ENCODE results near the gene C10orf95. TPM values are rescaled to one million over a fixed set of nuclear protein-coding genes. Genes with fewer than 3 reads are reported as not detected.

C10orf95 gene
- total and polyA plus RNA-seq, 2 of the 13 experiments (the other 11 are each of a cell fraction or from before 2014, with no cell fraction given) = 0.05 to 0.07 TPM

- TF ChIP-seq TFE3 (CRISPR knock-in tag; IDR thresholded peaks at IDR 0.05) = 0 out of 2 replicates have a peak, but pooled peaks have one; percentile 57
- peak; percentile 59 for TF ChIP-seq GATAD2A (CRISPR knock-in tag; IDR thresholded peaks at IDR 0.05)
- no peak for TF ChIP-seq ZNF33A (CRISPR knock-in tag; IDR thresholded peaks at IDR 0.05; ENCODE audit: borderline replicate concordance)
- peak; percentile 78; the same call in 1 of the 2 replicates for TF ChIP-seq BORCS8-MEF2B (CRISPR knock-in tag; IDR thresholded peaks at IDR 0.05)
- TF ChIP-seq KDM2A (CRISPR knock-in tag; IDR thresholded peaks at IDR 0.05; ENCODE audit: borderline replicate concordance, low read depth) = peak; percentile 93
- TF ChIP-seq ZEB1 (IDR thresholded peaks at IDR 0.05; ENCODE audit: insufficient replicate concordance, low read depth) = peak; percentile 99
- no peak; the same call in 1 of the 2 replicates for TF ChIP-seq MAF1 (CRISPR knock-in tag; IDR thresholded peaks at IDR 0.05; ENCODE audit: borderline replicate concordance)
- no peak for TF ChIP-seq NR3C1 (CRISPR knock-in tag; IDR thresholded peaks at IDR 0.05)
- peak; percentile 10; the same call in 1 of the 2 replicates for TF ChIP-seq HNF4A (CRISPR knock-in tag; IDR thresholded peaks at IDR 0.05)
- TF ChIP-seq, protein P1, sequence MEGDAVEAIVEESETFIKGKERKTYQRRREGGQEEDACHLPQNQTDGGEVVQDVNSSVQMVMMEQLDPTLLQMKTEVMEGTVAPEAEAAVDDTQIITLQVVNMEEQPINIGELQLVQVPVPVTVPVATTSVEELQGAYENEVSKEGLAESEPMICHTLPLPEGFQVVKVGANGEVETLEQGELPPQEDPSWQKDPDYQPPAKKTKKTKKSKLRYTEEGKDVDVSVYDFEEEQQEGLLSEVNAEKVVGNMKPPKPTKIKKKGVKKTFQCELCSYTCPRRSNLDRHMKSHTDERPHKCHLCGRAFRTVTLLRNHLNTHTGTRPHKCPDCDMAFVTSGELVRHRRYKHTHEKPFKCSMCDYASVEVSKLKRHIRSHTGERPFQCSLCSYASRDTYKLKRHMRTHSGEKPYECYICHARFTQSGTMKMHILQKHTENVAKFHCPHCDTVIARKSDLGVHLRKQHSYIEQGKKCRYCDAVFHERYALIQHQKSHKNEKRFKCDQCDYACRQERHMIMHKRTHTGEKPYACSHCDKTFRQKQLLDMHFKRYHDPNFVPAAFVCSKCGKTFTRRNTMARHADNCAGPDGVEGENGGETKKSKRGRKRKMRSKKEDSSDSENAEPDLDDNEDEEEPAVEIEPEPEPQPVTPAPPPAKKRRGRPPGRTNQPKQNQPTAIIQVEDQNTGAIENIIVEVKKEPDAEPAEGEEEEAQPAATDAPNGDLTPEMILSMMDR (CRISPR knock-in tag; IDR thresholded peaks at IDR 0.05) = no peak
- peak; percentile 82; the same call in 1 of the 2 replicates for TF ChIP-seq ZFP91 (CRISPR knock-in tag; IDR thresholded peaks at IDR 0.05; ENCODE audit: borderline replicate concordance)
- TF ChIP-seq, protein P2, sequence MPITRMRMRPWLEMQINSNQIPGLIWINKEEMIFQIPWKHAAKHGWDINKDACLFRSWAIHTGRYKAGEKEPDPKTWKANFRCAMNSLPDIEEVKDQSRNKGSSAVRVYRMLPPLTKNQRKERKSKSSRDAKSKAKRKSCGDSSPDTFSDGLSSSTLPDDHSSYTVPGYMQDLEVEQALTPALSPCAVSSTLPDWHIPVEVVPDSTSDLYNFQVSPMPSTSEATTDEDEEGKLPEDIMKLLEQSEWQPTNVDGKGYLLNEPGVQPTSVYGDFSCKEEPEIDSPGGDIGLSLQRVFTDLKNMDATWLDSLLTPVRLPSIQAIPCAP (CRISPR knock-in tag; IDR thresholded peaks at IDR 0.05; ENCODE audit: low read depth) = no peak
- 0 out of 2 replicates have a peak, but pooled peaks have one; percentile 9 for TF ChIP-seq FOXO4 (CRISPR knock-in tag; conservative IDR thresholded peaks at IDR 0.05)
- peak; percentile 71 for TF ChIP-seq HCFC1 (IDR thresholded peaks at IDR 0.05; ENCODE audit: low read depth, low read length)
- 0 out of 2 replicates have a peak, but pooled peaks have one; percentile 77 for TF ChIP-seq TBX2 (CRISPR knock-in tag; IDR thresholded peaks at IDR 0.05; ENCODE audit: borderline replicate concordance)
Observed at GRCh38 chr10:102420714-102421506, 30.4 kb downstream of the C10orf95 start, which contains the start of gene FBXL15 (continued).
